ENCODE data around the gene LONRF3. TPM values are rescaled to one million over a fixed set of nuclear protein-coding genes. Genes with fewer than 3 reads are reported as not detected.

The LONRF3 gene
- total and polyA plus RNA-seq, 8 donors = 0.55 to 79.1 (median 4.3) TPM

GRCh38 chrX:119004920-119005524, 30.6 kb downstream of the LONRF3 start:
- intact Hi-C loops (cut with DNase I; ENCODE audit: low total_unique reads) = loop anchor here (10.0 kb wide), 1 partner anchor 160 kb away; no protein-coding TSS in a partner anchor
- DNase-seq = peak; percentile 64 to 73
- Histone ChIP-seq H3K4me1 (peaks cover 0 to 5% (median 0%) of the 10 kb centered on the region in 4 donors), H3K27me3 (no peaks in the 10 kb centered on the region), H3K36me3 (peaks cover 0 to 13% (median 10%) of the 10 kb centered on the region in 4 donors), H3K9me3 (no peaks in the 10 kb centered on the region), H3K27ac (no peak overlapping the region), H3K4me3 (no peak overlapping the region)
- TF ChIP-seq CTCF (IDR thresholded peaks at IDR 0.05) = peak in 5 of 7 experiments; percentile 37 to 93 (median 61)
- no peak for TF ChIP-seq POLR2AphosphoS5 (IDR thresholded peaks at IDR 0.05)
- no peak for TF ChIP-seq POLR2A (IDR thresholded peaks at IDR 0.05)
- WGBS, 5 donors = 12 to 17% (median 15%) methylated on average over 5 of the region's 5 CpGs

GRCh38 chrX:119007189-119007770, 32.9 kb downstream of the LONRF3 start:
- intact Hi-C loops (cut with DNase I; ENCODE audit: low total_unique reads) = loop anchor here (10.0 kb wide), 1 partner anchor 162 kb away; no protein-coding TSS in a partner anchor

DNA sequence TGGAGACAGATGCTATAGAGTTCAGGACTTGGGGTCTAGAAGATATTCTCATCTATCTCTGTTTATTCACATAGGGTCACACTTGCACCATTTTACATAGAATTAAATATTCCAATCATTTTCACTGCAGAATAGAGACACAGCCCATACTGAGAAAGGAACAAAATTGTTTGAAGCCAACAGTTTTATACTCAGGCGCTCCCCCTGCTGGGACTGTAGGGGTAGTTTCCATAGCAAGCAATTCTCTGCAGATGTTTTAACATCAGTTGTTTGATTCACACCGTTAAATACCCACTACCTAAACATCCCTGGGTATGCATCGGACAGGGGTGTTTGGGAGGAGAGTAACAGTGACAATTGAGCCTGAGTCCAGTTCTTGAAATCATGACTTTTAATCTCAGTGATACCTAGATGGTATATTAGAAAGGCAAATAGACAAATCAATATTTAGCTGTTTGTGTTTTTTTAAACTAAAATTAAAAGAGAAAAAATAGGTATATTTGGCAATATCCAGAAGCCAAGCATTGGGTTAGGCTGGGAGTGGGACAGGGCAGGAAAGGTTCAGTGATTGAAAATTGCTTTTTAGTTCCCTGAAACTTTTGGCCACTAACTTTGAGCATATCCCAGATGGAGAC, 33.8 kb downstream of the LONRF3 start:
- Histone ChIP-seq H3K9me3 (no peaks in the 10 kb centered on the region), H3K27ac (no peak overlapping the region), H3K36me3 (peaks cover 0 to 45% (median 30%) of the 10 kb centered on the region in 4 donors), H3K4me3 (no peak overlapping the region), H3K27me3 (no peaks in the 10 kb centered on the region), H3K4me1 (peaks cover 0 to 5% (median 0%) of the 10 kb centered on the region in 4 donors)
- WGBS, 5 donors = 8 to 27% (median 16%) methylated on average over 3 of the region's 3 CpGs
- TF ChIP-seq CTCF (IDR thresholded peaks at IDR 0.05) = peak in 3 of 7 experiments; percentile 40 to 50 (median 42)
- TF ChIP-seq POLR2AphosphoS5 (IDR thresholded peaks at IDR 0.05) = no peak
- intact Hi-C loops (cut with DNase I; ENCODE audit: low total_unique reads) = loop anchor here (10.0 kb wide), 1 partner anchor 163 kb away; no protein-coding TSS in a partner anchor
- DNase-seq = peak; percentile 28 to 66

More at GRCh38 chrX:119007189-119007770, 32.9 kb downstream of the LONRF3 start:
- Histone ChIP-seq H3K27me3 (no peaks in the 10 kb centered on the region), H3K36me3 (peaks cover 0 to 36% (median 20%) of the 10 kb centered on the region in 4 donors), H3K4me3 (no peak overlapping the region), H3K27ac (no peak overlapping the region), H3K9me3 (no peaks in the 10 kb centered on the region), H3K4me1 (peaks cover 0 to 5% (median 0%) of the 10 kb centered on the region in 4 donors)
- 83 to 97% (median 91%) methylated on average over 3 of the region's 3 CpGs for WGBS, 5 donors
- TF ChIP-seq POLR2A (IDR thresholded peaks at IDR 0.05) (no peak), POLR2AphosphoS5 (IDR thresholded peaks at IDR 0.05) (no peak), EP300 (IDR thresholded peaks at IDR 0.05) (no peak), CTCF (IDR thresholded peaks at IDR 0.05) (no peak)
- no peak for DNase-seq

GRCh38 chrX:119009071-119009470, 34.7 kb downstream of the LONRF3 start:
- H3K27me3 ChIP-seq = no peaks in the 10 kb centered on the region
- 71 to 96% (median 90%) methylated on average over 4 of the region's 4 CpGs for WGBS, 5 donors
- H3K9me3 ChIP-seq = no peaks in the 10 kb centered on the region
- intact Hi-C loops (cut with DNase I; ENCODE audit: low total_unique reads) = loop anchor here (10.0 kb wide), 1 partner anchor 164 kb away; no protein-coding TSS in a partner anchor
- peaks cover 0 to 52% (median 37%) of the 10 kb centered on the region in 4 donors for H3K36me3 ChIP-seq
- no peak for TF ChIP-seq POLR2AphosphoS5 (IDR thresholded peaks at IDR 0.05)
- no peak for TF ChIP-seq POLR2A (IDR thresholded peaks at IDR 0.05)
- TF ChIP-seq EP300 (IDR thresholded peaks at IDR 0.05) = no peak
- no peak for TF ChIP-seq CTCF (IDR thresholded peaks at IDR 0.05)
- H3K4me3 ChIP-seq = no peak overlapping the region
- H3K4me1 ChIP-seq = peaks cover 0 to 5% (median 0%) of the 10 kb centered on the region in 4 donors
- no peak overlapping the region for H3K27ac ChIP-seq
- no peak for DNase-seq

Data from stomach (tissue), 9 donors.